ENCODE measurements around the gene SULT1A3.
"Not testable (repeated sequence)": the region's sequence is repeated elsewhere in the genome, so short reads cannot be mapped to it uniquely, and the experiment has no call there.

SULT1A3 gene

GRCh38 chr16:30206252-30206651 is 7.2 kb downstream of the SULT1A3 start:
- H2AFZ ChIP-seq (ENCODE audit: low read length, unreplicated experiment); H3K79me2 ChIP-seq (ENCODE audit: control insufficient read depth, insufficient read depth, low read length, unreplicated experiment); H3K36me3 ChIP-seq (ENCODE audit: insufficient read depth, low read length); H3K27me3 ChIP-seq (ENCODE audit: insufficient read depth, low read length); H3K27ac ChIP-seq (ENCODE audit: low read depth, low read length); H3K4me1 ChIP-seq (ENCODE audit: control insufficient read depth, insufficient read depth, low read length, unreplicated experiment): not testable (repeated sequence)
- H3K4me3 ChIP-seq (ENCODE audit: low read depth, low read length), result peak overlapping the region; percentile 69; the same call in 1 of the 2 replicates

GRCh38 chr16:30207063-30207704 is 8.1 kb downstream of the SULT1A3 start:
- H3K27me3 ChIP-seq (ENCODE audit: insufficient read depth, low read length); H3K36me3 ChIP-seq (ENCODE audit: insufficient read depth, low read length); H3K4me3 ChIP-seq (ENCODE audit: low read depth, low read length); H3K27ac ChIP-seq (ENCODE audit: low read depth, low read length); H2AFZ ChIP-seq (ENCODE audit: low read length, unreplicated experiment); H3K79me2 ChIP-seq (ENCODE audit: control insufficient read depth, insufficient read depth, low read length, unreplicated experiment); H3K4me1 ChIP-seq (ENCODE audit: control insufficient read depth, insufficient read depth, low read length, unreplicated experiment): not testable (repeated sequence)

GRCh38 chr16:30209032-30209431 is 10.0 kb downstream of the SULT1A3 start:
- not testable (repeated sequence) for H3K27ac ChIP-seq (ENCODE audit: low read depth, low read length); H2AFZ ChIP-seq (ENCODE audit: low read length, unreplicated experiment); H3K4me3 ChIP-seq (ENCODE audit: low read depth, low read length); H3K79me2 ChIP-seq (ENCODE audit: control insufficient read depth, insufficient read depth, low read length, unreplicated experiment); H3K36me3 ChIP-seq (ENCODE audit: insufficient read depth, low read length); H3K27me3 ChIP-seq (ENCODE audit: insufficient read depth, low read length); H3K4me1 ChIP-seq (ENCODE audit: control insufficient read depth, insufficient read depth, low read length, unreplicated experiment)

- not testable (repeated sequence) for H3K36me3 ChIP-seq (ENCODE audit: insufficient read depth, low read length); H3K4me3 ChIP-seq (ENCODE audit: low read depth, low read length); H3K27ac ChIP-seq (ENCODE audit: low read depth, low read length); H2AFZ ChIP-seq (ENCODE audit: low read length, unreplicated experiment); H3K4me1 ChIP-seq (ENCODE audit: control insufficient read depth, insufficient read depth, low read length, unreplicated experiment); H3K27me3 ChIP-seq (ENCODE audit: insufficient read depth, low read length); H3K79me2 ChIP-seq (ENCODE audit: control insufficient read depth, insufficient read depth, low read length, unreplicated experiment)
Measured at GRCh38 chr16:30211414-30211813, 12.4 kb downstream of the SULT1A3 start.

GRCh38 chr16:30217082-30217481 is 18.0 kb downstream of the SULT1A3 start:
- not testable (repeated sequence) for H3K4me1 ChIP-seq (ENCODE audit: control insufficient read depth, insufficient read depth, low read length, unreplicated experiment); H3K27me3 ChIP-seq (ENCODE audit: insufficient read depth, low read length); H3K4me3 ChIP-seq (ENCODE audit: low read depth, low read length); H3K79me2 ChIP-seq (ENCODE audit: control insufficient read depth, insufficient read depth, low read length, unreplicated experiment); H3K36me3 ChIP-seq (ENCODE audit: insufficient read depth, low read length); H2AFZ ChIP-seq (ENCODE audit: low read length, unreplicated experiment); H3K27ac ChIP-seq (ENCODE audit: low read depth, low read length)

GRCh38 chr16:30248379-30248778 is 49.3 kb downstream of the SULT1A3 start, which contains the start of gene NPIPB13:
TSS of gene NPIPB13 (minus strand) at chr16:30248479. CDS start at chr16:30245573, 2,906 bp downstream.
- H3K27me3 ChIP-seq (ENCODE audit: insufficient read depth, low read length); H3K4me1 ChIP-seq (ENCODE audit: control insufficient read depth, insufficient read depth, low read length, unreplicated experiment): not testable (repeated sequence)

More at GRCh38 chr16:30248379-30248778, 49.3 kb downstream of the SULT1A3 start, which contains the start of gene NPIPB13:
- H3K4me3 ChIP-seq (ENCODE audit: low read depth, low read length); H3K27ac ChIP-seq (ENCODE audit: low read depth, low read length); H2AFZ ChIP-seq (ENCODE audit: low read length, unreplicated experiment); H3K36me3 ChIP-seq (ENCODE audit: insufficient read depth, low read length); H3K79me2 ChIP-seq (ENCODE audit: control insufficient read depth, insufficient read depth, low read length, unreplicated experiment): not testable (repeated sequence)

All from ACC112 (cell line).